ENCODE measurements around the gene SYNRG.
A peak's percentile ranks its signal among the peaks of the same experiment; 100 is the strongest.

Gene SYNRG

GRCh38 chr17:37530420-37530819, 78.8 kb downstream of the SYNRG start:
- no peak overlapping the region for H3K4me3 ChIP-seq (ENCODE audit: low read length)
- no peak for TF ChIP-seq CTCF (conservative IDR thresholded peaks at IDR 0.05; ENCODE audit: low read length)
- DNase-seq (ENCODE audit: low read depth) = peak; percentile 23

GRCh38 chr17:37527249-37527851, 81.9 kb downstream of the SYNRG start:
- no peak overlapping the region for H3K4me3 ChIP-seq (ENCODE audit: low read length)
- TF ChIP-seq CTCF (conservative IDR thresholded peaks at IDR 0.05; ENCODE audit: low read length) = peak; percentile 80

DNA sequence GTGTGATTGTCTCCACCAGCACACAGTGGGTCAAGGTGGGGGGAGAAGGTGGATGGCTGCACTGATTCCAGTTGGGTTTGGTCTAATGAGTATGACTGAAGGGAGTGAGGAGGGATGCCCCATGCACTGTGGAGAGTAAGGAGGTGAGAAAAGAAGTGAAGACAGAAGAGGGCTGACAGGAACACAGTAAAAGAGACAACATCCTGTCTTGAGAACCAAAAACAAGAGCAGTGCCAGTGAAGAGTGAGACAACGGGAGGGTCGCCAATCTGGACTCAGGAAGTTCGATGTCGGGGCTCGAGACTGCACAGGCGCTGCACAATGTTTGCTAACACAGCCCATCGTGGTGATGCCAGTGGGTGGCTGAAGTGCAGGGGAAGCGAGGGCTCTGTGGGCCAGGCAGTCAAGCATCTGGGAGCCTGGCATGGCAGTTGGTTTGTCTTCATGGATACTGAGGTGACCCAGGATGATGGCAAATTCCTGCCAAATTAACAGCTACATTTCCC, 85.5 kb downstream of the SYNRG start:
- H3K4me3 ChIP-seq (ENCODE audit: low read length) = no peak overlapping the region
- no peak for TF ChIP-seq CTCF (conservative IDR thresholded peaks at IDR 0.05; ENCODE audit: low read length)
- no peak for DNase-seq (ENCODE audit: low read depth)

More at GRCh38 chr17:37527249-37527851, 81.9 kb downstream of the SYNRG start:
- DNase-seq (ENCODE audit: low read depth) = peak; percentile 66

DNA sequence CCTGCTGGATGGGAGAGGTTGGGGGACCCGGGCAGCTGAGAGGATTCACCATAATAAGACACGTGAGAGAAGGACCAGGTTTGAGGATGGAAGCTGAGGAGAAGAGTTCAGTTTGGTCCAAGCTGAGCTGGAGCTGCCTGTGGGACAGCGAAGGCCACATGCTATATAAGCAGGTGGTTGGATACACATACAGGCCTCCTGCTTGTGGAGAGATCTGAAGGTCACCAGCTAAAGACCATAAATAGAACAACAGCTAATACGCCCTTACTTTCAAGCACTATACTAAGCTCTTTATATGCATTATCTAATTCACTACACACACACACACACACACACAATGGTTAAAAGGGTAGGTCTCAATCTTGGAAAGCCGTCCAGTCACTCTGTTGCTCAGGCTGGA, 87.4 kb downstream of the SYNRG start:
- TF ChIP-seq CTCF (conservative IDR thresholded peaks at IDR 0.05; ENCODE audit: low read length) = no peak
- DNase-seq (ENCODE audit: low read depth) = no peak
- H3K4me3 ChIP-seq (ENCODE audit: low read length) = no peak overlapping the region

DNA sequence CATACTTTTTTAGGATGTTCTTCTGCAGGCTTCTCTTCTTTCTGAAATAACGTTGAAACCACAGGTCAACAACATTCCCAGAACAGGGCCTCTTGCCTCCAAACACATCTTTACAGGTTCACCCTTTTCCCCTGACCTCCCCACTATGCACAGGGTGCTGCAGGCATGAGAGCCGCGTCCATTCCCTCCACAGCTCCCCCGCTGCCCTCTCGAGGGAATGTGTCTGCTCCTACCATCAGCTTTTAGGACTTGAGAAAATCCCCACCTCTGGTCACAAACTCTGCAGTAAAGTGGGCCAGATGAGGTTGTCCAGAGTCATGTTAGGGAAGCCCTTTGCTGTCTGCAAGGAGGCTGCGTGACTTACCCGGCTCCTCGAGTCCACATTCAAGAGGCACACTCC, 89.0 kb downstream of the SYNRG start:
- TF ChIP-seq CTCF (conservative IDR thresholded peaks at IDR 0.05; ENCODE audit: low read length) = no peak
- H3K4me3 ChIP-seq (ENCODE audit: low read length) = no peak overlapping the region
- DNase-seq (ENCODE audit: low read depth) = no peak

GRCh38 chr17:37519251-37519985, 89.8 kb downstream of the SYNRG start:
- no peak for TF ChIP-seq CTCF (conservative IDR thresholded peaks at IDR 0.05; ENCODE audit: low read length)
- peak; percentile 40 for DNase-seq (ENCODE audit: low read depth)

DNA sequence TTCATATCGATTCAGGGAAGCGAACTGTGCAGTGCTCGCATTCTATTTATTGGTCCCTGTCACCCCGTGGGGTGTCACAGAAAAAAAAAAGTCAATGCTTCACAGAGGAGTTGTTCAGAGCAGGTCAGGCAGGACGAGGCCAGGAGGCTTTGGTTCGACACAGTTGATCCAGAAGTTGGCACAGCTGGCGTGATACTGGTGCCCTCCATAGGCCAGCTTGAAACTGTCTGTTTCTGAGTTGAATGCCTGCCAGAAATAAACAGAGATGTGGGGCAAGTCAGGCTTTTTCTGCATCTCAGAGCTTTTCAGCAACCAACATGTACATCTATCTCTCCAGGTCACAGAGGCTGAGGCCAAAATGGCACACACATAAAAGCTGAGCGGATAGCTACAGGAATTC, 90.4 kb downstream of the SYNRG start:
- H3K4me3 ChIP-seq (ENCODE audit: low read length) = no peak overlapping the region
- DNase-seq (ENCODE audit: low read depth) = peak; percentile 32
- peak; percentile 9; the same call in 1 of the 2 replicates for TF ChIP-seq CTCF (conservative IDR thresholded peaks at IDR 0.05; ENCODE audit: low read length)

More at GRCh38 chr17:37519251-37519985, 89.8 kb downstream of the SYNRG start:
- H3K4me3 ChIP-seq (ENCODE audit: low read length) = no peak overlapping the region

All from AG10803 (cell line).